Measurements from ENCODE around the gene HSPB6. TPM values are rescaled to one million over a fixed set of nuclear protein-coding genes. Genes with fewer than 3 reads are reported as not detected.
A peak's percentile ranks its signal among the peaks of the same experiment; 100 is the strongest.

Gene HSPB6
- total RNA-seq, 2 donors from 2014 or later, result 0.33 to 0.90 TPM

- H3K4me3 ChIP-seq (ENCODE audit: low read length), result no peak overlapping the region
- no peak overlapping the region for H3K9ac ChIP-seq (ENCODE audit: extremely low read depth, low read length, poor library complexity, severe bottlenecking)
- H3K36me3 ChIP-seq (ENCODE audit: control insufficient read depth, insufficient read depth, low read length), result peaks cover 5% of the 10 kb centered on the region
- H3K9me3 Mint-ChIP-seq, result no peaks in the 10 kb centered on the region
- H3K4me1 Mint-ChIP-seq, result peaks cover 8% of the 10 kb centered on the region
- peak overlapping the region; percentile 91 for H3K4me3 Mint-ChIP-seq
- no peak for TF ChIP-seq CTCF (conservative IDR thresholded peaks at IDR 0.05)
- H3K36me3 Mint-ChIP-seq (ENCODE audit: low read depth), result no peaks in the 10 kb centered on the region
- whole genome bisulfite sequencing, 2 experiments (ENCODE audit: insufficient coverage in 1 of 2, insufficient read length in 1 of 2), result 90 to 100% methylated on average over 4 to 13 of the region's 13 CpGs
- no peaks in the 10 kb centered on the region for H3K9me3 ChIP-seq (ENCODE audit: control insufficient read depth, low read length)
- H3K27me3 Mint-ChIP-seq (ENCODE audit: insufficient read depth), result peaks cover 25% of the 10 kb centered on the region
- no peak overlapping the region for H3K27ac ChIP-seq (ENCODE audit: low read depth, low read length)
- no peaks in the 10 kb centered on the region for H3K4me1 ChIP-seq (ENCODE audit: control insufficient read depth, insufficient read depth, low read length)
- no peak for DNase-seq
- H3K27ac Mint-ChIP-seq, result no peak overlapping the region
- peaks cover 7% of the 10 kb centered on the region for H3K27me3 ChIP-seq (ENCODE audit: control insufficient read depth, insufficient read depth, low read length, poor library complexity, severe bottlenecking)
Measured at GRCh38 chr19:35754370-35755130, 2.3 kb downstream of the HSPB6 start.

- no peaks in the 10 kb centered on the region for H3K36me3 Mint-ChIP-seq (ENCODE audit: low read depth)
- Histone ChIP-seq H3K9ac (ENCODE audit: extremely low read depth, low read length, poor library complexity, severe bottlenecking) (no peak overlapping the region), H3K4me3 (ENCODE audit: low read length) (no peak overlapping the region), H3K36me3 (ENCODE audit: control insufficient read depth, insufficient read depth, low read length) (peaks cover 5% of the 10 kb centered on the region), H3K4me1 (ENCODE audit: control insufficient read depth, insufficient read depth, low read length) (no peaks in the 10 kb centered on the region), H3K9me3 (ENCODE audit: control insufficient read depth, low read length) (no peaks in the 10 kb centered on the region), H3K27ac (ENCODE audit: low read depth, low read length) (no peak overlapping the region), H3K27me3 (ENCODE audit: control insufficient read depth, insufficient read depth, low read length, poor library complexity, severe bottlenecking) (peaks cover 7% of the 10 kb centered on the region)
- no peak for DNase-seq
- H3K9me3 Mint-ChIP-seq, result no peaks in the 10 kb centered on the region
- TF ChIP-seq CTCF (conservative IDR thresholded peaks at IDR 0.05), result no peak
- H3K4me3 Mint-ChIP-seq, result no peak overlapping the region
- no peak overlapping the region for H3K27ac Mint-ChIP-seq
- H3K27me3 Mint-ChIP-seq (ENCODE audit: insufficient read depth), result peaks cover 25% of the 10 kb centered on the region
- H3K4me1 Mint-ChIP-seq, result peaks cover 11% of the 10 kb centered on the region
- WGBS, 2 experiments (ENCODE audit: insufficient coverage in 1 of 2, insufficient read length in 1 of 2), result 93 to 96% methylated on average over 18 to 20 of the region's 20 CpGs
Measured at GRCh38 chr19:35753634-35754369, 3.0 kb downstream of the HSPB6 start.

DNA sequence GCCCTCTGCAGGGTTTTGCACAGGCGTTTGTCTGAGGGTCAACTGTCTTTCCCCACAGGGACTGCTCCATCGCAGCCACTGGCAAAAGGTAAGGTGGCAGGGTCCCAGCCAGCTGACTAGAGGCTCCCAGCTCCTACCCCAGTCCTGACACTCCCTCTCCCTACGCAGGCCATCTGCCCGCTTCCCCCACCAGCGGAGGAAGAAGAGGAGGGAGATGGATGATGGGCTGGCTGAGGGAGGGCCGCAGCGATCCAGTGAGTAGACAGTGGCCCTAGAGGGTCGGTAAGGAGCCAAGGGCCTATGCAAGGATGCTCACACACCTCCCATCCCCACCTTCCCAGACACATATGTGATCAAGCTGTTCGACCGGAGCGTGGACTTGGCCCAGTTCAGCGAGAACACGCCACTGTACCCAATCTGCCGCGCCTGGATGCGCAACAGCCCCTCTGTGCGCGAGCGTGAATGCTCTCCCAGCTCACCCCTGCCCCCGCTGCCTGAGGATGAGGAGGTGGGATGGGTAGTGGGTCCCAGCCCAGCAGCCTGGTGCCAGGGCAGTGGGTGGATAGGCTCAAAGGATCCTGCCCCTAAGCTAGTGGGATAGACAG lies 4.0 kb downstream of the HSPB6 start:
- Mint-ChIP-seq H3K9me3 (no peaks in the 10 kb centered on the region), H3K36me3 (ENCODE audit: low read depth) (peaks cover under 1% of the 10 kb centered on the region), H3K27me3 (ENCODE audit: insufficient read depth) (peaks cover 25% of the 10 kb centered on the region), H3K4me1 (peaks cover 11% of the 10 kb centered on the region), H3K27ac (no peak overlapping the region), H3K4me3 (no peak overlapping the region)
- Histone ChIP-seq H3K4me3 (ENCODE audit: low read length) (no peak overlapping the region), H3K9ac (ENCODE audit: extremely low read depth, low read length, poor library complexity, severe bottlenecking) (no peak overlapping the region), H3K4me1 (ENCODE audit: control insufficient read depth, insufficient read depth, low read length) (no peaks in the 10 kb centered on the region), H3K27me3 (ENCODE audit: control insufficient read depth, insufficient read depth, low read length, poor library complexity, severe bottlenecking) (peaks cover 7% of the 10 kb centered on the region), H3K27ac (ENCODE audit: low read depth, low read length) (no peak overlapping the region), H3K36me3 (ENCODE audit: control insufficient read depth, insufficient read depth, low read length) (peaks cover 5% of the 10 kb centered on the region), H3K9me3 (ENCODE audit: control insufficient read depth, low read length) (no peaks in the 10 kb centered on the region)
- WGBS, 2 experiments (ENCODE audit: insufficient coverage in 1 of 2, insufficient read length in 1 of 2), result 93 to 98% methylated on average over 14 to 19 of the region's 20 CpGs
- DNase-seq, result no peak
- TF ChIP-seq CTCF (conservative IDR thresholded peaks at IDR 0.05), result no peak

All from endodermal cell (in vitro differentiated cells).